ENCODE measurements around the gene BIRC2.
"Not testable (repeated sequence)": the region's sequence is repeated elsewhere in the genome, so short reads cannot be mapped to it uniquely, and the experiment has no call there.

BIRC2 gene

DNA sequence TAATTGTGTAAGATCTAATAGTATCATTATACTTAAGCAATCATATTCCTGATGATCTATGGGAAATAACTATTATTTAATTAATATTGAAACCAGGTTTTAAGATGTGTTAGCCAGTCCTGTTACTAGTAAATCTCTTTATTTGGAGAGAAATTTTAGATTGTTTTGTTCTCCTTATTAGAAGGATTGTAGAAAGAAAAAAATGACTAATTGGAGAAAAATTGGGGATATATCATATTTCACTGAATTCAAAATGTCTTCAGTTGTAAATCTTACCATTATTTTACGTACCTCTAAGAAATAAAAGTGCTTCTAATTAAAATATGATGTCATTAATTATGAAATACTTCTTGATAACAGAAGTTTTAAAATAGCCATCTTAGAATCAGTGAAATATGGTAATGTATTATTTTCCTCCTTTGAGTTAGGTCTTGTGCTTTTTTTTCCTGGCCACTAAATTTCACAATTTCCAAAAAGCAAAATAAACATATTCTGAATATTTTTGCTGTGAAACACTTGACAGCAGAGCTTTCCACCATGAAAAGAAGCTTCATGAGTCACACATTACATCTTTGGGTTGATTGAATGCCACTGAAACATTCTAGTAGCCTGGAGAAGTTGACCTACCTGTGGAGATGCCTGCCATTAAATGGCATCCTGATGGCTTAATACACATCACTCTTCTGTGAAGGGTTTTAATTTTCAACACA is 23.3 kb upstream of the BIRC2 start:
- DNase-seq (ENCODE audit: low spot score): no peak

DNA sequence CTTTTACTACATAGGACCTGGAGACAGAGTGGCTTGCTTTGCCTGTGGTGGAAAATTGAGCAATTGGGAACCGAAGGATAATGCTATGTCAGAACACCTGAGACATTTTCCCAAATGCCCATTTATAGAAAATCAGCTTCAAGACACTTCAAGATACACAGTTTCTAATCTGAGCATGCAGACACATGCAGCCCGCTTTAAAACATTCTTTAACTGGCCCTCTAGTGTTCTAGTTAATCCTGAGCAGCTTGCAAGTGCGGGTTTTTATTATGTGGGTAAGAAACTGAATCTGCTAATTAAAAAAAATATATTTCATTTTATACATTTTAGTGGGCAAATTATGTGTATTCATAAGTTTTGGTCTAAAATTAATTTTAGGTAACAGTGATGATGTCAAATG is 21.9 kb upstream of the BIRC2 start:
- no peak for DNase-seq (ENCODE audit: low spot score)

DNA sequence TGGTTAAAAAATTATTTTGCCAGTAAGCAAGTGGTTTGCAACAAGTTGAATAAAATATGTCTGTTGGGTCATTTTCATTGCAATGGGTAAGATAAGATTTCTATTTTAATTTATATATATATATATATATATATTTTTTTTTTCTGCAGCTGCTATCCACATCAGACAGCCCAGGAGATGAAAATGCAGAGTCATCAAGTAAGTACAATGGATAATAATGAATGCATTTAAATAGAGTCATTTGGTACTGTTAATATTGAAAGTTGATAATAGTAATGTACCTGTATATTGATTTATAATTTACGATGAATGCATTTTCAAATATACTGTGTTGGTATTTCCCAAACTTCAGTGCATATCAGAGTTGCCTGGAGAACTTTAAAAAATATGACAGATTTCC is 18.3 kb upstream of the BIRC2 start:
- no peak for DNase-seq (ENCODE audit: low spot score)

DNA sequence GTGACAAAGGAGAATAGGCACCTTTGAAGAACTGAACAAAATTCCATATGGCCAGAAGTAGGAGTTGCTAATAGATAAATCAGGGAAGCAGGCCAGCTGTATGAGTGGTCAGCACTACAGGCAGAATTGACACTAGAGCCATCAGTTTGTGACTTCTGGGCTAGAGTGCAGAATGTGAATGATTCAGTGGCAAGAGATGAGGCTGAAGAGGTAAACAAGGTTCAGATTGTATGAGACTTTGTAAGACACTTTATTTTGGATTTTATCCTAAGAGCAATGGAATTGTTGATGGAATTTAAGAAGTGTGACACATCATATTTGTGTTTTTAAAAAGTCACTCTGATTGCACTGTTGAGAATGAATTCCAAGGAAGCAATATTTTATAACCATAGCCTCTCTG is 16.8 kb upstream of the BIRC2 start:
- DNase-seq (ENCODE audit: low spot score): no peak

DNA sequence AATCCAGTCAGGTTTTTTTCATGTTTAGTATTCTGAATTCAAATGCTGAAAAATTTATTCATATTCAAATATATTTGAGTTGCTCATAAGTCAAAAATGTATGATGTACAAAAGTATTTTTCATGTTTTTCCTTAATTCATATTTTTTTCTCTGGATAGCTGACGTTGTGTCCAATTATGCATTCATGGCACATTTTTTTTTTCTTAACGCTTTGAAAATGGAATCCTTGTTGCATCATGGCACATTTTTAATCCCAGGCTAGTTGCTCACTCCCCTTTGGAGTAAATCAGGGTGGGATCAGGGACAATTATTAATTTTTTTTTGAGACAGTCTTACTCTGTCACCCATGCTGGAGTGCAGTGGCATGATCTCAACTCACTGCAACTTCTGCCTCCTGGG is 15.7 kb upstream of the BIRC2 start:
- no peak for DNase-seq (ENCODE audit: low spot score)

DNA sequence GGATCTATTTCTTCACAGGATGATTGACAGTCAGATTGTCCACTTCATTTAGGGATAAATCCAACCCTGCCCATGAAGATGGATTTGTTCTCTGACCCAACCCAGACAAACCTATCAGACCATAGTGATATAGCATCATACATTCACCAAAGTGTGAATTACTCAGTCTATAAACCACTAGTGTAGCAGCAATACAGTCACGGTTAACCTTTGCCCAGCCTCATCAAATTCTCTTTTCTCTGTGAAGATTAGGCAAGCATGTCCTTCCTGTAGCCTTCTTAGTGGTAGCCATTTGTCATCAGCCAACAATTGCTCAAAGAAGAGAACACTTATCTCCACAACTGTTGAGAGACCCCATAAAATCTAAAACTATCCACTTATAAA is 14.4 kb upstream of the BIRC2 start:
- no peak for DNase-seq (ENCODE audit: low spot score)

DNA sequence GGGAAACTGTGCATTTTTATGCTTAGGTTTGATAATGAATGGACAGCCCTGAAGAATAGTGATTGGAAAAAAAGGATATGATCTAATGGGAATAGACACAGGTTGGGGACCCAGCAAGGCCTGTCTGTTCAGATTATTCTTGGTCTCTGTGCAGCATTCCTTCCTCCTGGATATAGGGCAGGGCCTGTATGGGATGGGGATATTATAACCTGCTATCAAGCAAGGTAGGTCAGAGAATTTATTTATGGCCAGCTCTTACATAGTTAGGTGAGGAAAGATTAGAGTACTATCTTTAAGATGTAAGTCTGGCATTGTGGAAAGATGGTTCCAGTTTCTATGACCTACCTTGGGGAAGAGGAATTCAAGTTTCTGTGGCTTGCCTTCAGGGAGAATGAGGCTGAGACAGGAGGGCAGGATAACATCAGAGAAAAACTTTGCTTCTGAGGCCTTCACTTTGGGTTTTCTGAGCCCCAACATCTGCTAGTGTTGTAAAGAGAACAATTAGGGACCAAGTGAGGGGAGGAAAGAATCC is 8.5 kb upstream of the BIRC2 start:
- DNase-seq (ENCODE audit: low spot score): no peak

DNA sequence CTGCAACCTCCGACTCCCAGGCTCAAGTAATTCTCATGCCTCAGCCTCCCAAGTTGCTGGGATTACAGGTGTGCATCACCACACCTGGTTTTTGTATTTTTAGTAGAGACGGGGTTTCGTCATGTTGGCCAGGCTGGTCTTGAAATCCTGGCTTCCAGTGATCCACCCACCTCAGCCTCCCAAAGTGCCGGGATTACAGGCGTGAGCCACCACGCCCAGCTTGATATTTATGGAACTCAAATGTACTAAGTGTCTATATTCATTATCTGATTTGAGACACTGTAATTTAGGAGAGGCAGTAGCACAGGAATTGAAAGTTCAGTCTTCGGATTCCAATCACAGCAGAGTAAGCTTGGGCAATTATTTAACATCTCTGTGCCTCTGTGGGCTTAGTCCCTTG is 5.7 kb upstream of the BIRC2 start:
- not testable (repeated sequence) for DNase-seq (ENCODE audit: low spot score)

DNA sequence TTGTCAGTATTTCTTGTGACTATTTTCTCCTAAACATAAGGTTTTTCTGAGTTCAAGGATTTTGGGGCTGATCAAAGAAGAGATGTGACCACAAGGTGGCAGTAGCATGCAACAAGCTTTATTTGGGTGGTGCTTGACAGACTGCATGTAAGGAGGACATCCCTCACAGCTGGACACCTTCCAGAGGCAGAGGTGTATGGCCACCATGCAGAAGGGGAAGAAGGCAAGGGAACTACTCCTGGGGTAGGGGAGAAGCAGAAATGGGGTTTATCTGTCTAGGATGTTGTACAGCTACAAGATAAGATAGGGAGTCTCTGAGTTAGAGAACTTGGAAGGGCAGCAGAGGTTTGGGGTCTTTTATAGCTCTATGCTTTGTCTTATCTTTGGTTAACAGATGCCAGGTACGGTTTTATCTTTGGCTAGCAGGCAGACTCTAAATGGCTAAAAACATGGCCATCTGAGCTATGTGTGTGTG is 5.1 kb upstream of the BIRC2 start:
- DNase-seq (ENCODE audit: low spot score): peak; percentile 91

DNA sequence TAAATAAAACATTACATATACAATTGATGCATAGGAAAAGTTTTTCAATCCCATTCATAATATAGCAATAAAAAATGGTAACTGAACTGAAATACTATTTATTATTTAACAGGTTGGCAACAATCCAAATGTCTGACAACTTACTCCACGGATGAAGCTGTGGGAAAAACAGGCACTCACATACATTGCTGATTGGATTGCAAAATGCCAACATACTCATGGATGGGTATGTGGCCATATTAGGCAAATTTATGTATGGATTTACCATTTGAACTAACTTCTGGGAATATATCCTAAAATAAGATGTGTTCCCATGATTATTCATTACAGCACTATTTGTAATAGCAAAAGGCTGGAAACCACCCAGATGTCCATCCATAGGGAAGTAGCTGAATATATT is 3.2 kb upstream of the BIRC2 start:
- DNase-seq (ENCODE audit: low spot score): no peak

DNA sequence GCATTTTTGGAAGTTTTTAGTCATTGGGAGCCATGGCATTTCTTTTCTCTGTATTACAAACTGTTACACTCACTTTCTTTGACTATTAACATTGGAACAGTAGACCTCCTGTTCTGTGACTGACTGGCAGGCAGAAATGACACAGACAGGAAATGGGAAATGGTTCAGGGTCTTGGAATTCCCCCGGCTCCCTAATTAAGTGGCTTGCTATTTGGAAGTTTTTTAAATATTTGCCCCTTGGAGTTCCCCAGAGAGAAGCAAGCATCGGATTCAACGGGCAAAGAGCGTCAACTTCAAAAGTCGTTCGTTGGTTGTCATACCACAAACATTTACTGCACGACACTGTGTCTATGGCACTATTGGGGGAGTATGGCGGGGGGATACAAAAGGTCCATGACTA is 1.1 kb upstream of the BIRC2 start:
- no peak for DNase-seq (ENCODE audit: low spot score)

DNA sequence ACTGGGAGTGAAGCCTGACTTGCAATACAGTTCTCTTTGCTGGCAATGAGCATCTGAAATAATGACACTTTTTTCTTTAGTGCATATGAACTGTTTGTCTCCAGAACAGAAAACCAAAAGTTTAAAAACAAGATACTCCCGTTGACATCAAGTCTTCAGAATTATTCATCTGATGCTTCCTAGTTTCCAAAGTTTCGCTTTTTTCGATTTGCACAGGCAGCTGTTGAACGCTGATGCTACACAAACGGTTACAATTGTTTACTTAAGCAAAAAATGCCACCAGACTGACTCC is 612 bp upstream of the BIRC2 start:
- no peak for DNase-seq (ENCODE audit: low spot score)

DNA sequence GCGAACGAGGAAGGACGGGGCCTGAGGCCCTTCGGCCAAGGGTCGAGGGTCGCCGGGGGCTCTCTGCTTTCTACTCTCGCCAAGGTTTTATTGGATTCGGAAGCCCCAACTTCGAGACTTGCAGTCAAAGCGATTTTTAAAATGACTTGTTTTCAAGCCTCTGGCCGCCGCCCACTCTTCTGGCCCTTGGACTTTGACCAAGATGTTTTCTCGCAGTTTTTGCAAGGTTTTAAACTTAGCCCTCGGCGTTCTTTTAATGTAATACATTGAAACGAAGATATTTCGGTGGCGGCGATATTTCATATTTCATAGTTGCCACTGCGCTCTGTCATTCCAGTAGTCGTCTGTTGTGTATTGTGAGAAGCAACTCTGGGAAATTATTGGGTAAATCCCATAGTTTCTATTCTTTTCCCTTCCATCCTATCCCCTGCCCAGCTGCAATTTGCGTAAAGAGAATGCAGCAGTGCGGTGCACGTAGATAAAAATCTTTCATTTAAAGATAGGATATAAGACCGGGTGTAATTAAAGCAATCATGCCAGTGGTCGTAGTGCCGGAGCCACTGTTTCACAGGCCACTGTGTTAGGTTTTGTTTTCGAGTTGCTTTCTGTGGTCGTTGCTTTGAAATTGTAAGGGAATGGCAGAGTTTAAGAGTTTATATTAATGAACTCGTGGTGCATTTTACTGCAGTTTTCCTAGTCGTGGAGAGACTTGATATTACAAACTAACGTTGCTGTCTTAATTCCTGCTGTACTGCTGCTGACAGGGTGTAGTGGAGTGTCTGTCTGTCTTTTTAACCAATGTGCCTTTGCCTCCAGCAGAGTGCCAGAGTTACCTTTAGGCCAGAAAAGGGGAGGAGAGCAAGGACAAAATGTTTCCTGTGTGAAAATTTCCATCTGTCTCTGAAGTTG is 702 bp downstream of the BIRC2 start:
- peak; percentile 75 for DNase-seq (ENCODE audit: low spot score)

DNA sequence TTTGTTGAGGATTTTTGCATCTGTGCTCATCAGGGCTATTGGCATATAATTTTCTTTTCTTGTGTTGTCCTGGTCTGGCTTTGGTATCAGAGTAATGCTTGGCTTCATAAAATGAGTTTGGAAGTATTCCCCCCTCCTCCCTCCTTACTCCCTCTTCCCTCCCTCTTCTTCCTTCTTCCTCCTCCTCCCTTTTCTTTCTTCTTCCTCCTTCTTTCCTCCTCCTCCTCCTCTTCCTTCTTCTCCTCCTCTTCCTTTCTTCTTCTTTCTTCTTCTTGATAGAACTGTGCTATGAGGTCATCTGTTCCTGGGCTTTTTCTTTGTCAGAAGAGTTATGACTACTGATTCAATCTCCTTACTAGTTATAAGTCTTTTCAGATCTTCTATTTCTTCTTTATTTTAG is 10.1 kb downstream of the BIRC2 start:
- no peak for DNase-seq (ENCODE audit: low spot score)

DNA sequence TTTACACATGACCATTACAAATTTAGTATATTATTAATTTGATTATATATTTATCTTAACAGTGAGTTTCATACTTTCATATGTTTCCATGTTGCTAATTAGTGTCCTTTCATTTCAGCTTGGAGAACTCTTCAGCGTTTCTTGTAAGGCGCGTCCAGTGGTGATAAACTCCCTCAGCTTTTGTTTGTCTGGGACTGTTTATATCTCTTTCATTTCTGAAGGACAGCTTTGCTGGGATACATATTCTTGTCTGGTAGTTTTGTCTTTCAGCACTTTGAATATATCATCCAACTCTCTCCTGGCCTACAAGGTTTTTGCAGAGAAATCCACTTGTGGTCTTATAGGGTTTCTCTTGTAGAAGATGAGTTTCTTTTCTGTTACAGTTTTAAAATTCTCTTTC is 12.4 kb downstream of the BIRC2 start:
- no peak for DNase-seq (ENCODE audit: low spot score)

DNA sequence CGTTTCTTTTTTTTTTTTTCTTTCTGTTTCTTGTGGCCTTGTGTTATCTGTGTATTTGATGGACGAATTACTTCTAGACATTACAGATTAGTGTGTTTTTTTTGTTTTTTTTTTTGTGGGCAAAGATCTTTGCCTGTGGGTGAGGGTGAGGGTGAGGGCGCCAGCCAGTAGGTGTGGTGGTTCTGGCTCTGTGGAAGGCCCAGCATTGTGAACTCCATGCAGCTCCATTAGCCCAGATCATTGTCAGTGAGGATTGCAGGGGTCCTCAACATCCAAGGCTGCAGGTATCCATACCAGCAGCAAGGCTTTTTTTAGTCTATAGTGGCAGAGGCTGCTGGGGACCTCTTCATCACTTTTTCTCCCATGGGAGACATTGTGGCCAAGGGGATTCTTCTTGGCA is 13.7 kb downstream of the BIRC2 start:
- DNase-seq (ENCODE audit: low spot score): no peak

DNA sequence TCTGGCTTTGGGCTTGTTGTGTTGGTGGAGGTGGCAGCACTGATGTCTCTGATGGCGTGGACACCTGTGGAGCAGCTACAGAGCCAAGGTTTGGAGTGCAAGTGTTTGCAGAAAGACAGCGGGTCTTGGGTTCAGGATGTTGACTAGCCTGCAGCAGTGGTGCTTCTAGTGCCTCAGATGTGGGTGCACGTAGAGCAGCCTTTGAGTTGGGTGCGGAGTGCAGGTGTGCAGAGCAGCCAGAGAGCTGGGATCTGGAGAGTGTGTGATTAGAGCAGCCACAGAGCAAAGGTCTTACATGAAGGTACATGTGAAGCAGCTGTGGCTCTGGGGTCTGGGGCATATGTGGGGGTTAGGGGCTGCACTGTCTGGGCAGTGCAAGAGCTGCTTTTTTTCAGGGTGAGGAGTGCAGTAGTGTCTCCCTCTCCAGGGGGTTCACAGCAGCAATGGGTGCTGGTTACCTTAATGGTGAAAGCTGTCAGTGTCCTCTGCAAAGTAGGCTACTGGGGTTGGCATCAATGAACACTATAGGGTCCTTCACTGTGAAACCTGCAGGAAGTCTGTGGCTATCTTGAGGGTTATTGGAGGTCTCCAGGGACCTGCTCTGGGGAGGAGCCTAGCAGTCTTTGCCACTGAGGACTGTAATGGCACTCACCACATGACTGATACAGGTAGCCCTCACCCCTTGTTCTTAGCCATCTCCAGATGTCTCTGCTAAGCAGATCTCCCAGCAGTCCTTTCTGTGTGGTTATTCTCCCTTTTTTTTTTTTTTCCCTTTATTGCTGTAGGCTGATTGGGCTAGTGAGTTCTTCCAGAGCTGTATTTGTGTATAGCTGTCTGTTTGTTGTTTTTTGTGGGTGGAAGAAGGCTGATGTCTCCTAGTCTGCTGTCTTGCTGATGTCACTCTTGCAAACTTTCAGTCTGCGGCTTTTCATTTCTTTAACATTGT is 14.3 kb downstream of the BIRC2 start:
- peak; percentile 41 for DNase-seq (ENCODE audit: low spot score)

DNA sequence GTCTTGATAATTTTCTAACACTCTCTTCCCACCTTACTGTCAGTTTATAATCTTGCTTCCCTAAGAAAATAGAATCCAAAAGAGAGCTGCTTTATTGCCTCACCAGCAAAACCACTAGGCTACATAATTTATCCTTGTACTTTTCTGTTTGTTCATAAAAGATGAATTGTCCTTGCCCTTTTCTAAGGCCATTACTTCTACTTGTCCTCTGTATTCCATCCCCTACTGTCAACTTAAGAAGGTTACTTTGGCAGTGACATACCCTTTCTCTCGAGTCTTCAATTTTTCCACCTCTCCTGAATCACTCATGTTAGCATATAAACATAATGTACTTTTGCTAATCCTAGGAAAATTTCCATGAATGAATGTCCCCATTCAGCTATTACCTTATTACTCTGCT is 18.0 kb downstream of the BIRC2 start:
- DNase-seq (ENCODE audit: low spot score): no peak

DNA sequence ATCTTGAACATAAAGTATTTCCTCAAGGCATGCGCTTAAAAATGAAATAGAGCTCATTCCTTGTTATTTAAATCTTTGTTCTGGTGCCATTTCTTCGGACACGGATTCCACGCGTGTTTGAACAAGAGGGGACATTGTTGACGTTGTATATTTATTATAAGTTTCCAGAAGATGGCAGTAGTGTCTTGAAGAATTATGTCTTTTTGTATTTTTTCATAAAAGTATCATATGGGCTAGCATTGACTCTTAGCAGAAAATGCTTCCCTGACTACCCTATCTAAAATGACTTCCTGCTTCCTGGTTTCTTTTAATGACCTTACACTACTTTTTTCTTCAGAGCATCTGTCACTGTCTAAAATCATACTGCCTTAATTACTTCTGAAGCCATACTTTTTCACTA is 20.4 kb downstream of the BIRC2 start:
- peak; percentile 58 for DNase-seq (ENCODE audit: low spot score)

DNA sequence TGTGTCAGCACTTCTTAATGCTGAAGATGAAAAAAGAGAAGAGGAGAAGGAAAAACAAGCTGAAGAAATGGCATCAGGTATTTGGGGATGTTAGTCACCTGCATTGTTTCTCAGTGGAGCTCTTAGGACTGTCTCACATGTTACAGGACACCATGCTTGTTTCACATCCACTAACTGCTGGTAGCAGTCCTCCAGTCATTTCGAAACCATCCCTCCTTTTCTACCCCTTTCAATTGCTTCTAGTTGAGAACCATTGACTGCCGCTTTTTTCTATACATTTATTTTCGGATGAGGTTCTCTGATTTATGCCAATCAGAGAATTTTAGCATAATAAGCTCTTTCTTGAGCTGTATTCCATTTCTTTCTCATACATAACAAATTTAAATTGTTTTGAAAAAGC is 21.5 kb downstream of the BIRC2 start:
- DNase-seq (ENCODE audit: low spot score): no peak

DNA sequence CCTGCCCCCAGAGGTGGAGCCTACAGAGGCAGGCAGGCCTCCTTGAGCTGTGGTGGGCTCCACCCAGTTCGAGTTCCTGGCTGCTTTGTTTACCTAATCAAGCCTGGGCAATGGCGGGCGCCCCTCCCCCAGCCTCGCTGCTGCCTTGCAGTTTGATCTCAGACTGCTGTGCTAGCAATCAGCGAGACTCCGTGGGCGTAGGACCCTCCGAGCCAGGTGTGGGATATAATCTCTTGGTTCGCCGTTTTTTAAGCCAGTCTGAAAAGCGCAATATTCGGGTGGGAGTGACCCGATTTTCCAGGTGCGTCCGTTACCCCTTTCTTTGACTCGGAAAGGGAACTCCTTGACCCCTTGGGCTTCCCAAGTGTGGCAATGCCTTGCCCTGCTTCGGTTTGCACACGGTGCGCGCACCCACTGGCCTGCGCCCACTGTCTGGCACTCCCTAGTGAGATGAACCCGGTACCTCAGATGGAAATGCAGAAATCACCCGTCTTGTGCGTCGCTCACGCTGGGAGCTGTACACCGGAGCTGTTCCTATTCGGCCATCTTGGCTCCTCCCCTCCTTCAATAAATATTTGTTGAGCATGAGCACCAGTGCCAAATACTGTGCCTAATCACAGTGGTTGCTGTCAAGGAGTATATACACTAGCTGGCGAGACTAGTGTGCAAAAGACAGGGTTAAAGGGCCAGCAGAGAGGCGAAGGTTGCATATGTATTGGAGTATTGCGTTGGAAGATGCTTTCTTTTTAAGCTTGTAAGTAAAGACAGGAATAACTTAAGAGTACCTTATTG is 27.8 kb downstream of the BIRC2 start:
- not testable (repeated sequence) for DNase-seq (ENCODE audit: low spot score)

All from NAMALWA (cell line).